Ishikawa (cell line): Measurements from ENCODE around the gene IFIT1B.

Source experiments
- CREB1 ChIP-seq: IDR thresholded peaks from 2 replicates; pipeline ENCODE4 v1.6.1; 2012; ENCODE audit warnings: low read depth
- MAX ChIP-seq: IDR thresholded peaks from 2 replicates; pipeline ENCODE4 v1.6.1; 2012
- TCF12 ChIP-seq: IDR thresholded peaks from 2 replicates; pipeline ENCODE4 v1.6.1; 2012; ENCODE audit warnings: low read depth
- YY1 ChIP-seq: IDR thresholded peaks from 2 replicates; pipeline ENCODE4 v1.6.1; 2012; ENCODE audit warnings: low read depth
- ZBTB7A ChIP-seq: IDR thresholded peaks from 2 replicates; pipeline ENCODE4 v1.6.1; 2012; ENCODE audit warnings: low read depth

- TF ChIP-seq CREB1 (no peak), MAX (no peak), YY1 (no peak), TCF12 (no peak), ZBTB7A (no peak)
These were observed 14.3 kb downstream of the IFIT1B start, which contains the start of gene IFIT1 for GRCh38 chr10:89391907-89392756.
